ENCODE measurements around the gene ADCY9. TPM values are rescaled to one million over a fixed set of nuclear protein-coding genes. Genes with fewer than 3 reads are reported as not detected.
"Not testable (repeated sequence)": the region's sequence is repeated elsewhere in the genome, so short reads cannot be mapped to it uniquely, and the experiment has no call there.

The ADCY9 gene
- total RNA-seq, 2 experiments from 2014 or later: 9.0 to 9.5 TPM

DNA sequence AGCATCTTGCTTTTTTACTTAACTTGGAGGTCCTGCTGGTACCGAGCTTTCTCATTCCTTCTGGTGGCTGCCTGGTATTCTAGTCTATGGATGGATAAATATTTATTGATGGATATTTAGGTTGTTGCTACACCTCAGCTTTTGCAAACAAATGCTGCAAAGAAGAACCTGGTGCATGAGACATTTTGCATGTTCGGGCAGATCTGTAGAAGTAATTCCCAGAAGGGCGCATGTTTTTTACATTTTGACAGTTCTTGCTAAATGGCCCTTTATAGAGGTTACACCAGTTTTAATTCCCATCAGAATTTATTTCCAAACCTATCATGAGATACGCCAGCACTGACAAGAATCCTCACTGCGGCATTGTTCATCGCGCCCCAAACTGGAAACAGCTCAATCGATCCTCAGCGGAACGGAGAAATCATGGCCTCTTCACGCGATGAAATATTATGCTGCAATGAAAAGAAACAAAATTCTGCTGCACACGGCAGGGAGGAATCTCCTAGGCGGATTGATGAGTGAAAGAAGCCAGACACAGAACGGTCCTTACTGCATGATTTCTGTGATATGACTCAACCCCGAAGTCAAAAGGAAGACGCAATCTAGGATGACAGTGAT, 167.8 kb downstream of the ADCY9 start:
- H3K4me3 Mint-ChIP-seq: no peak overlapping the region
- H3K27ac Mint-ChIP-seq: no peak overlapping the region

DNA sequence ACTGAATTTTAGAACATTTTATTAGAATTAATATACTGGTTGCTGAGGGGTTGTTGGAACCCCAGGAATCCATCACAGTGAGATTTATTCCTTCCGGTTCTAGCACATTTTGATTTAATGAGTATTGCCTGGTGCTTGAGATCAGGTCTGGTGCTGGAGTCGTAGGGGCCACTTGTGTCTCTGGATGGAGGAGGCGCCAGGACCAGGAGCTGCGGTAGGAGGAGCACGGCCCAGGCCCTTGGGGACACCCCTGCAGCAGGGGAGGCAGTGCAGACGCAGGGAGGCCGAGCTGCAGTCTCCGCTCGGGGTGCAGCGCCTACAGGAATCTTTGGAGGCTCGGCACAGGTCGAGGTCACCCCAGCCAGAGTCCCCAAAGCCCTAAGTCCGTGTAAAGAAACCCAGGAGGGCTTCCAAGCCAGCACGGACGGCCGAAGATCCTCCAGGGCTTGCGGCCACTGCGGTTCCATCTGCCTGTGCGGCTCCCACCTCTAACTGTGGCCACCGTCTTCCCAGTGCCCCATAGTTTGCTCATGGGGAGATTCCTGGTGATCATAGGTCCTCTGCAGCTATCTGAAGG, 169.6 kb downstream of the ADCY9 start:
- no peak overlapping the region for H3K27ac Mint-ChIP-seq
- no peak overlapping the region for H3K4me3 Mint-ChIP-seq
- H3K27me3 Mint-ChIP-seq: no peaks in the 10 kb centered on the region
- DNase-seq: no peak
- ChIA-PET CTCF (no interaction called here), POLR2A (no interaction called here)
- H3K4me1 Mint-ChIP-seq: peaks cover 2% of the 10 kb centered on the region
- no peaks in the 10 kb centered on the region for H3K36me3 Mint-ChIP-seq (ENCODE audit: low read depth)
- no peaks in the 10 kb centered on the region for H3K9me3 Mint-ChIP-seq

More for the DNA sequence above, 167.8 kb downstream of the ADCY9 start:
- peaks cover 4% of the 10 kb centered on the region for H3K27me3 Mint-ChIP-seq
- H3K9me3 Mint-ChIP-seq: no peaks in the 10 kb centered on the region
- CTCF ChIA-PET: interaction anchor here (2.0 kb wide), 1 partner anchor 10 kb away, joined by 5 read pairs; no protein-coding TSS in a partner anchor
- no peak for DNase-seq
- POLR2A ChIA-PET: no interaction called here
- H3K36me3 Mint-ChIP-seq (ENCODE audit: low read depth): no peaks in the 10 kb centered on the region
- peaks cover 2% of the 10 kb centered on the region for H3K4me1 Mint-ChIP-seq

DNA sequence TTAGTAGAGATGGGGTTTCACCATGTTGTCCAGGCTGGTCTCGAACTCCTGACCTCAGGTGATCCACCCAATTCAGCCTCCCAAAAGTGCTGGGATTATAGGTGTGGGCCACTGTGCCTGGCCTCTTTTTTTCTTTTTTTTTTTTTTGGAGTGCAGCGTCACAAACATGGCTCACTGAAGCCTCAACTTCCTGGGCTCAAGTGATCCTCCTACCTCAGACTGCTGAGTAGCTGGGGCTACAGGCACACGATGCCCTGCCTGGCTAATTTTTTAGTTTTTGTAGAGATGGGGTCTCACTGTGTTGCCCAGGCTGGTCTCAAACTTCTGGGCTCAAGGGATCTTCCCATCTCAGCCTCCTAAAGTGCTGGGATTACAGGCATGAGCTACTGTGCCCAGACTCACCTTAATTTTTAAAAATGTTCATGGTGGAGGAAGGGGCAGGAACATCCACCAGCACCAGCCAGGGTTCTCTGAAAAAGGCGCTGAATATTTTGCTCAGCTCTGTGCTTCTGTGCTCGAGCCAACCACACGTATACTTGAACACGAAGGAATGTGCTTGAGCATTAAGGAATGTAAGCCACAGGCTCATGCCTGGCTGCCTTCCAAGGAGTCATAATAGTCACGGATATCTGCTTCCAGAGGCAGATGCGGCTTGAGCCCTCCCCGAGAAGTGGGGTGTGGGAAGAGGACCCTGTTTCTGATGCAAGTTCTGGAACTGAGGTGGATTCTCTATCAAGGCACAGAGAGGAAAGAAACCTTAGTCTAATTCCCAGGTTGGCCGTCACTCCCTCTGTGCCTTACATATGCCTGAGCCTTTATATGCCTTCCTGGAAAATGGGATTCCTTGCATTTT, 170.3 kb downstream of the ADCY9 start:
- Mint-ChIP-seq H3K27ac (no peak overlapping the region), H3K36me3 (ENCODE audit: low read depth) (no peaks in the 10 kb centered on the region), H3K27me3 (no peaks in the 10 kb centered on the region), H3K4me1 (peaks cover 2% of the 10 kb centered on the region), H3K4me3 (no peak overlapping the region), H3K9me3 (no peaks in the 10 kb centered on the region)
- no peak for DNase-seq
- CTCF ChIA-PET: no interaction called here
- POLR2A ChIA-PET: no interaction called here

DNA sequence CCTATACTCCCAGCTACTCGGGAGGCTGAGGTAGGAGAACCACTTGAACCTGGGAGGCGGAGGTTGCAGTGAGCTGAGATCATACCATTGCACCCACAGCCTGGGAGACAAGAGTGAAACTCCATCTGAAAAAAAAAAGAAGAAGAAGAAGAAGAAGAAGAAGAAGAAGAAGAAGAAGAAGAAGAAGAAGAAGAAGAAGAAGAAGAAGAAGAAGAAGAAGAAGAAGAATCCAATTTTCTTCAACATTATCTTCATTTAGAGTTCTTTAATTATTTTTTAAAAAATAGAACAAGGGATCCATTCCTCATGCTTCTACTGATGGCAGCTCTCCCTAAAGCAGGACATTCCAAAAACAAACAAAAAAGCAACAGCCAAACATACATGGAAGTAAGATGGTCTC, 171.8 kb downstream of the ADCY9 start:
- DNase-seq; H3K27ac Mint-ChIP-seq; H3K9me3 Mint-ChIP-seq; H3K36me3 Mint-ChIP-seq (ENCODE audit: low read depth); POLR2A ChIA-PET; H3K4me1 Mint-ChIP-seq; H3K27me3 Mint-ChIP-seq; H3K4me3 Mint-ChIP-seq: not testable (repeated sequence)
- CTCF ChIA-PET: interaction anchor here (1.1 kb wide), 1 partner anchor 73 kb away, joined by 3 read pairs; no protein-coding TSS in a partner anchor

DNA sequence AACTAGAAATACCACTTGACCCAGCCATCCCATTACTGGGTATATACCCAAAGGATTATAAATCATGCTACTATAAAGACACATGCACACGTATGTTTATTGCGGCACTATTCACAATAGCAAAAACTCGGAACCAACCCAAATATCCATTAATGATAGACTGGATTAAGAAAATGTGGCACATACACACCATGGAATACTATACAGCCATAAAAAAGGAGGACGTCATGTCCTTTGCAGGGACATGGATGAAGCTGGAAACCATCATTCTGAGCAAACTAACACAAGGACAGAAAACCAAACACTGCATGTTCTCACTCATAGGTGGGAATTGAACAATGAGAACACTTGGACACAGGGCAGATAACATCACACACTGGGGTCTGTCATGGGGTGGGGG, 174.1 kb downstream of the ADCY9 start:
- H3K4me1 Mint-ChIP-seq; H3K27me3 Mint-ChIP-seq; H3K27ac Mint-ChIP-seq; H3K36me3 Mint-ChIP-seq (ENCODE audit: low read depth); H3K9me3 Mint-ChIP-seq; H3K4me3 Mint-ChIP-seq; DNase-seq; POLR2A ChIA-PET: not testable (repeated sequence)
- CTCF ChIA-PET: interaction anchor here (0.6 kb wide), 1 partner anchor 157 kb away, joined by 3 read pairs; no protein-coding TSS in a partner anchor

DNA sequence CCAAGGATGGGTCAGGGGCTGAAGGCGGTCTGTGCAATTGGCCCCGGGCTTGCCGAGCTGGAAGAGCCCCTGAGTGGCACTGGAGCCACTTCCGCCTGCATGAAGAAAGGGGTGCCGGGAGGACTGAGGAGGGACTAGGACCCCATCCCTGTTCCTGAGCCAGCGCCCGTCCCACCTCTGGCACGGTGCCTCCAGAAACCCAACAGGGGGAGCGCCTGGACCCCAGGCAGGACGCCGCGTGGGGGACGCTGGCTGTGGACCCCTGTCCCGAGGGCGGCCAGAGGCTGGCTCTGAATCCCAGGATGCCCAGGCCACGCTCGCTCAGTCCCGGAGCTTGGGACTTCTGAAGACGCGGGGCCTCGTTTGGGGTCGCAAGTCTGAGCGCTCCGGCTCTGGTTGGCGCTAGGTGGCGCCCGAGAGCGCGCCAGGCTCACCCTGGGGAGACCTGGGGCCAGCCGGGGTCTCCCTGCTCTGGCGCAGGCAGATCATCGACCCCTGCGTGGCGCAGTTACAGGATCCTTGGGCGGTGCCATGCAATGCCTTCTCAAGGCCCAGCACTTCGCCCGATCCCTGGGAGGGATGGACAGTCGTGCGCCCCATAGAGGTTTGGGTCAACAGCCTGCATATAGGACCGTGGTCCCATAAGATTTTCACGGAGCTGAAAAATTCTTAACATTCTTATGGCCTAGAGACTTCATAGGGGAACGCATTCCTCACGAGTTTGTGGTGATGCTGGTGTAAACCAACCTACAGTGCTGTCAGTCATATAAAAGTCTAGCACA, 177.2 kb downstream of the ADCY9 start:
- H3K27me3 Mint-ChIP-seq: no peaks in the 10 kb centered on the region
- H3K27ac Mint-ChIP-seq: no peak overlapping the region
- H3K9me3 Mint-ChIP-seq: no peaks in the 10 kb centered on the region
- ChIA-PET POLR2A (no interaction called here), CTCF (interaction anchor here (0.6 to 4.7 kb wide), 11 partner anchors 9 to 334 kb away, joined by 3 to 38 read pairs (median 3); partner anchors contain the start of gene TFAP4)
- H3K36me3 Mint-ChIP-seq (ENCODE audit: low read depth): no peaks in the 10 kb centered on the region
- peak; percentile 62 for DNase-seq
- no peak overlapping the region for H3K4me3 Mint-ChIP-seq
- no peaks in the 10 kb centered on the region for H3K4me1 Mint-ChIP-seq

DNA sequence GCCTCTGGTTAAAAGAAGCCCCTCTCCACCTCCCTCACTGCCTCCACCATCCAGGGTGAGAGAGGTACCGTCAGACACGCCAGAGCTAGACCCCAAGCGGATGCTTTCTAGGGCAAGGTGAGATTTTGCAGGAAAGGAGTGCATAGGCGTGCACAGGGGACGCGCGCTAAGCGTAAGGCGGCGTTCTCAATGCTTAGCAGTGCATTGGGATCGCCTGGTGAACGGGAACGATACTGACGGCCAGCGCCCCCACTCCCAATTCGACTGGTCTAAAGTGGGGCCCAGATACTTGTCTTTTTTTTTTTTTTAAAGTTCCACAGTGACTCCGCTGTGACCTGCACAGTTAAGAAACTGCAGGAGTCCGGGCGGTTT, 177.8 kb downstream of the ADCY9 start:
- Mint-ChIP-seq H3K4me3 (no peak overlapping the region), H3K36me3 (ENCODE audit: low read depth) (no peaks in the 10 kb centered on the region), H3K27ac (no peak overlapping the region), H3K9me3 (no peaks in the 10 kb centered on the region), H3K4me1 (no peaks in the 10 kb centered on the region), H3K27me3 (no peaks in the 10 kb centered on the region)
- ChIA-PET POLR2A (no interaction called here), CTCF (interaction anchor here (0.6 to 4.7 kb wide), 6 partner anchors 9 to 334 kb away, joined by 3 to 38 read pairs (median 4); partner anchors contain the start of gene TFAP4)
- DNase-seq: no peak

DNA sequence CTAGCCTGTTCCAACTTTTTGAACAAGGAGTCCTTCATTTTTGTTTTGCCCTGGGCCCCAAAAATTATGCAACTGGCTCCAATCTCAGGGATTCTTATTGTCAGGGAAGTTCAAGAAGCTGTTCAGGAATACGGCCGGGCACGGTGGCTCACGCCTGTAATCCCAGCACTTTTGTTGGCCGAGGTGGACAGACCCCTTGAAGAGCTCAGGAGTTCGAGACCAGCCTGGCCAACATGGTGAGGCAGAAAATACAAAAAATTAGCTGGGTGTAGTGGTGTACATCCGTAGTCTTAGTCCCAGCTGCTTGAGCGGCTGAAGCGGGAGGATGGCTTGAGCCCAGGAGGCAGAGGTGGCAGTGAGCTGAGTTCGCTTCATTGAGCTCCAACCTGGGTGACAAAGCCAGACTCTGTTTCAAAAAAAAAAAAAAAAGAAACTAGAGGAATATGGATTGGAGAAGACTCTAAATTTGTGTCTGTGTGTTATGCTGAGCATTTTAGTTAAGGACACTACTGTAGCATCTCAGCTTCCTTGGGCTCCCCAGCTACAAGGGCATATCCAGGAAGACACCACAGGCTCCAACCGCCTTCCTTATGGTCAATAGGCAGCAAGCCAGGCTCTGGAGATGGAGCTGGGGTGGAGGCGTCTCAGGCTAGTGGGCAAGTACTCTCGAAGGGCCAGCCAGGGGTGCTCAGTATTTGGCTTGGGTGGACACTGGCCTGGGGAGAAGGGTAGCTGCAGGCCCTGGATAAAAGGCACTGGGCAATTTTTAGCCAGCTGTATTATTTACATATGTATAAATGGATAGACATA, 179.0 kb downstream of the ADCY9 start:
- ChIA-PET CTCF (interaction anchor here (0.6 to 4.7 kb wide), 7 partner anchors 11 to 520 kb away, joined by 3 to 38 read pairs (median 3); no protein-coding TSS in a partner anchor), POLR2A (no interaction called here)
- H3K4me3 Mint-ChIP-seq: no peak overlapping the region
- H3K9me3 Mint-ChIP-seq: no peaks in the 10 kb centered on the region
- no peak for DNase-seq
- no peaks in the 10 kb centered on the region for H3K27me3 Mint-ChIP-seq
- no peak overlapping the region for H3K27ac Mint-ChIP-seq
- no peaks in the 10 kb centered on the region for H3K36me3 Mint-ChIP-seq (ENCODE audit: low read depth)
- no peaks in the 10 kb centered on the region for H3K4me1 Mint-ChIP-seq

DNA sequence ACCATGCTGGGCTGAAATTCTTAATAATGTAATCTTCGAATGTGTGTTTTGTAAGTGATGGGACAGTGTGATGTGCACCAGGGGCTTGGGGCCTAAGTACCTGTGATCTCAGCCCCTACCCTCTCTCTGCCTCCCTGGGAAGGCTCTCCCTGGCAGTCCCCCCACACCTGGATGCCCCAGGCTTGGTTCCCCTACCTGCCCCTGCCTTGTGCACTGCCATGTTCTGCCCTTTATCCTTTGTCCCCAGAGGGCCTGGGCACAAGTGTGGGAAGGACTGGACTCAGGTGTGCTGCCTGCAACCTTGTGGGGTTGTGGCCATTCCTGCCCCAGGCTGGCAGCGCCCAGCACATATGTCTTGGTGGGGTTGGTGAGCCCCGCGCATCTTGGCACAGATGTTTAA, 180.3 kb downstream of the ADCY9 start:
- Mint-ChIP-seq H3K4me1 (no peaks in the 10 kb centered on the region), H3K27ac (no peak overlapping the region), H3K36me3 (ENCODE audit: low read depth) (no peaks in the 10 kb centered on the region), H3K27me3 (no peaks in the 10 kb centered on the region), H3K9me3 (no peaks in the 10 kb centered on the region), H3K4me3 (no peak overlapping the region)
- CTCF ChIA-PET: interaction anchor here (1.8 kb wide), 1 partner anchor 248 kb away, joined by 3 read pairs; no protein-coding TSS in a partner anchor
- DNase-seq: no peak
- POLR2A ChIA-PET: no interaction called here

DNA sequence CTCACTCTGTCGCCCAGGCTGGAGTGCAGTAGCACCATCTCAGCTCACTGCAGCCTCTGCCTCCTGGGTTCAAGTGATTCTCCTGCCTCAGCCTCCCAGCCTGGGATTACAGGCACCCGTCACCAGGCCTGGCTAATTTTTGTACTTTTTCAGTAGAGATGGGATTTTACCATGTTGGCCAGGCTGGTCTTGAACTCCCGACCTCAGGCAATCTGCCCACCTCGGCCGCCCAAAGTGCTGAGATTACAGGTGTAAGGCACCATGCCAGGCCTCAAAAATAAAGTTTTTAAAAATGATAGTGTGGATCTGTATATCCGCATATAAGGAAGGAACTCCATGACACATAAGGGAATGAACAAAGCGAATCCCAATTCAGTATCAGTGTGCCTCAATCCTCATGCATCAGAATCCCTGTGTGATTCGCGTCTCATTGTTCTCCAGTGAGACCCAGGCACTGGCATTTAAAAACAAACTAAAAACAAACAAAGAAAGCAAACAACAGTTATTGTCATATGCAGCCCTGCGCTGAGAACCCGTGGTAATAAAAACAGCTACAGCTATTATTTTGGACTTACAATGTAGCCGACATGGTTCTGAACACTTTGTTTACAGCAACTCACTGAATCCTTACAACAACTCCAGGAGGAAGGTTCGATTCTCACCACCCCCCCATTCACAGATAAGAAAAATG, 181.6 kb downstream of the ADCY9 start:
- ChIA-PET CTCF (interaction anchor here (0.6 kb wide), 1 partner anchor 392 kb away, joined by 3 read pairs; no protein-coding TSS in a partner anchor), POLR2A (no interaction called here)

DNA sequence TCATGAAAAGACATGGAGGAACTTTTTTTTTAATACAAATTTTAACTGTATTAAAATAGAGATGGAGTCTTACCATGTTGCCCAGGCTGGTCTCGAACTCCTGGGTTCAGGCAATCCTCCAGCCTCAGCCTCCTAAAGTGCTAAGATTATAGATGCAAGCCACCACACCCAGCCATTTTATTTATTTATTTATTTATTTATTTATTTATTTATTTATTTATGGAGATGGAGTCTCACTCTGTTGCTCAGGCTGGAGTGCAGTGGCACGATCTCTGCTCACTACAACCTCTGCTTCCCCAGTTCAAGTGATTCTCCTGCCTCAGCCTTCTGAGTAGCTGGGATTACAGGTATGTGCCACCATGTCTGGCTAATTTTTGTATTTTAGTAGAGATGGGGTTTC, 189.1 kb downstream of the ADCY9 start:
- CTCF ChIA-PET; H3K27ac Mint-ChIP-seq; POLR2A ChIA-PET; H3K9me3 Mint-ChIP-seq; H3K27me3 Mint-ChIP-seq; H3K4me1 Mint-ChIP-seq; H3K4me3 Mint-ChIP-seq; DNase-seq; H3K36me3 Mint-ChIP-seq (ENCODE audit: low read depth): not testable (repeated sequence)

More for the DNA sequence above, 181.6 kb downstream of the ADCY9 start:
- Mint-ChIP-seq H3K9me3 (no peaks in the 10 kb centered on the region), H3K27ac (no peak overlapping the region), H3K36me3 (ENCODE audit: low read depth) (no peaks in the 10 kb centered on the region), H3K27me3 (no peaks in the 10 kb centered on the region), H3K4me3 (no peak overlapping the region), H3K4me1 (no peaks in the 10 kb centered on the region)
- no peak for DNase-seq

DNA sequence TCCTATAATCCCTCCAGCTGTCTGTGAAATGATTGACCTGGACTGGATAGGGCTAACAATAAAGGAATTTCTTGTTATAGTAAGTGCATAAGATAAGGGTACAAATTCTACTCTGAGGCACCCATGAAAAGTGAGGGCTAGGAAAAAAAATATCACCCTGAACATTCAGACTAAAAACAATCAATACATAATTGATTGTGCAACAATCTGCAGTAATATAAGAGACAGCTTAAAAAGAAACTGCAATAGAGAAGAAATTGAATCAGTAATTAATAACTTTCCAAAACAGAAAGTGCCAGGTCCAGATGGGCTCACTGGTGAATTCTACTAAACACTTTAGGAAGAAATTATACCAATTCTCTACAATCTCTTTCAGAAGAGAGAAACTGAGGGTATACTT, 191.5 kb downstream of the ADCY9 start:
- Mint-ChIP-seq H3K9me3 (peaks cover 5% of the 10 kb centered on the region), H3K4me1 (no peaks in the 10 kb centered on the region), H3K27me3 (peaks cover 11% of the 10 kb centered on the region), H3K27ac (no peak overlapping the region), H3K36me3 (ENCODE audit: low read depth) (no peaks in the 10 kb centered on the region), H3K4me3 (no peak overlapping the region)
- no peak for DNase-seq
- ChIA-PET POLR2A (no interaction called here), CTCF (no interaction called here)
